Kidney tubule cell (primary cell): Measurements from ENCODE around the gene SMAD9.
A peak's percentile ranks its signal among the peaks of the same experiment; 100 is the strongest.

Source experiments
- DNase-seq: peaks from one replicate; pipeline ENCODE4 v3.0.0-alpha.2; 2018; ENCODE audit warnings: low spot score

SMAD9 gene

GRCh38 chr13:36919833-36920615, at the start of gene SMAD9:
Gene SMAD9 (minus strand): TSS chr13:36920238. CDS start chr13:36879689, 40,549 bp downstream.
- DNase-seq: peak; percentile 69

DNA sequence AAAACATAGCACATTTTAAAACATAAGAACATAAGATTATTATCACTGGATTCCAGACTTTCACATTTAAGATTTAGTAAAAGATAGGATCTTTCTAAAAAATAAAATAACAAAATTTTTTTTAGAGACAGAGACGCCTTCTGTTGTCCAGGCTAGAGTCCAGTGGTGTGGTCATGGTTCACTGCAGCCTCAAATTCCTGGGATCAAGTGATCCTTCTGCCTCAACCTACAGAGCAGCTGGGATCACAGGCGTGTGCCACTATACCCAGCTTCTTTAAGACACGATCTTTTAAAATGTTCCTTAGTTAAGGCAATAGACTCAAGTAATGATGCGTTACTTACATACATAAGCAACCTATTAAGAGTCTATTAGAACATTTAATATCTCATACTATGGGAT, 46.4 kb upstream of the SMAD9 start:
- peak; percentile 18 for DNase-seq

- DNase-seq: peak; percentile 87
Observed at GRCh38 chr13:36965767-36966166, 45.7 kb upstream of the SMAD9 start.

- DNase-seq: no peak
Observed at GRCh38 chr13:36959456-36960116, 39.5 kb upstream of the SMAD9 start.

DNA sequence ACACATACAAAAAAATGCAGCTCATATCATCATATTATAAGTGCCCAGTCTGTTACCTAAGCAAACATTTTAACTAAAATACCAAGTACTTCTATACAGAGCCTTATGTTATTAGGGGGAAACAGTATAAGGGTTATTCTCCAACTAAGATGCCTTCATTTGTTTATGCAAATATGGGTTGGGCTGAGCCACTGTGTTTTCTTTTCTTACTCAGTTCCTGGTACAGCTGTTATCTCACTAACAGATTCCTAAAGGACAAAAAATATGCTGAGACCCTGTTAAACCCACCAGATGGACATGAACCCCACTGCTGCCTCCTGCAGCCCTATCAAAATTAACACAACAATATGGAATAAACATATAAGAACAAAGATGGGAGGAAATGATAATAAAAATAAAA, 34.5 kb upstream of the SMAD9 start:
- no peak for DNase-seq

- no peak for DNase-seq
Observed at GRCh38 chr13:36950920-36951319, 30.9 kb upstream of the SMAD9 start.

DNA sequence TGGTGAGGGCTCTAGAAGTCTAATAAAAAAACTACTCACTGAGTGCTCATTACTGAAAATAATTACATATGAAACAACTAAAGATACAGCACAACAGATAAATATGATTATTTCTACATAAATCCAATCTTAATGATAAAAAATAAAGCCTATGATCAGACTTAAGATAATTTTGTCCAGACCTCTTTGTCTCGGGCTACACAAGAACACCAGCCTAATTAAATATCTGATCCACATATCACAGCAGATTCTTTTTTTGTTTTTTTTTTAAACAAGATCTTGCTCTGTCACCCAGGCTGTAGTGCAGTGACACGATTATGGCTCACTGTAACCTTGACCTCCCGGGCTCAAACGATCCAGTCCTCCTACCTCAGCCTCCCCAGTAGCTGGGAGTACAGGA, 30.3 kb upstream of the SMAD9 start:
- no peak for DNase-seq

- no peak for DNase-seq
Observed at GRCh38 chr13:36945078-36945477, 25.0 kb upstream of the SMAD9 start.

DNA sequence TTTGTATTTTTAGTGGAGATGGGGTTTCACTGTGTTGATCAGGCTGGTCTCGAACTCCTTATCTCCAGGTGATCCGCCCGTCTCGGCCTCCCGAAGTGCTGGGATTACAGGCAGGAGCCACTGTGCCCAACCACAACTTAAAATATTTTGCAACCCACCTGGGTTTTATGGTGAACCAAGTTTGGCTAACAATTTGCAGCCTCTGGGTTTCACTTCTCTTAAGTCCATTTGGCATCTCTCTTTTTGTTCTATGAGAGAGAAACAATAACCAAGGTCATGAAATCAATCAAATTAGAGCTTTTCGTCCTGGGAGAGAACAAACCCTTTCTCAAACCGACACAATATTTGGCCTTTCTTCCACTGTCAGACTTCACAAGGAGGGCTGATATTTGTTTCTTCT, 5.6 kb upstream of the SMAD9 start:
- DNase-seq: no peak

DNA sequence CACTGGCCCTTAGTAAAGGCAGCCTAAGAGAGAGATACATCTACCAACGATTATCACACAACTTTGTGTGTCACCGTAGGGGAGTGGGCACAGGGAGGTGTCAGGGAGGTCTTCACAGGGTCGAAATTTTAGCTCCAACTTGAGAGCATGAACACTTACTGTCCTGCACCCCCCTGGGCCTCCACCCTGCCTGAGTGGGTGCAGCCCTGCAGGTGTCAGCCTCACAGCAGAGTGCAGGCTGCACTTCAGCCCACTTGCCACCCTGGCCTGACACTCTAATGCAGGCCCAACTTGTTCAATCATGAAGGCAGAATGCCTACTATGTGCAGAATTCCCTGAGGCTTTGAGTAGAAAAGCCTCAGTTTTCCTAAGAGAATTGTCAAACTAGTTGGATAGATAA, 4.0 kb upstream of the SMAD9 start:
- DNase-seq: no peak

GRCh38 chr13:36921631-36922301, 1.7 kb upstream of the SMAD9 start:
- no peak for DNase-seq

DNA sequence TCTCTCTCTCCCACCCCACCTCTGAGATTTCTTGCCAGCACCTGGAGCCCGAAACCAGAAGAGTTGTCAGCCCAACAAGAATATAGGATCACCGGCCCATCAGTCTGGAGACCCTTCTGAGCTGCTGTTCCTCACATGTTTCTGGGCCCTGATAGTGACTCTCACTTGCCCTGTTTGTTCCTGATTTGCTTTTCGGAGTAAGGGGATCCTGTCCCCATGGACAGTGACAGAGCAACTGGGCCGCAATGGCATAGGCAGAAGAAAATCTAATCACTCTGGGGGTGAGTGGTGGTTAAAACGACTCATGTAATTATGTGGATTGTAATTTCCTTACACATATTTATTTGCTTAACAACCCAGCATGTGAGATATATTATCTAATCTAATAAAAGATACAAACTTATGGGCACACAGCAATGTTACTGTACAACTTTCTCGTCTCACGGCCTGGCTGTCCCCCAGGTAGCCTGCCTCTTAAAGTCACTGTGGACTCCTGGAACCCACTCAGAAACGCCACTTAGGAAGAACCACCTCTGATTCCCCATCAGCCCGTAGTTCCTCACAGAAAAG, 663 bp upstream of the SMAD9 start:
- DNase-seq: no peak

DNA sequence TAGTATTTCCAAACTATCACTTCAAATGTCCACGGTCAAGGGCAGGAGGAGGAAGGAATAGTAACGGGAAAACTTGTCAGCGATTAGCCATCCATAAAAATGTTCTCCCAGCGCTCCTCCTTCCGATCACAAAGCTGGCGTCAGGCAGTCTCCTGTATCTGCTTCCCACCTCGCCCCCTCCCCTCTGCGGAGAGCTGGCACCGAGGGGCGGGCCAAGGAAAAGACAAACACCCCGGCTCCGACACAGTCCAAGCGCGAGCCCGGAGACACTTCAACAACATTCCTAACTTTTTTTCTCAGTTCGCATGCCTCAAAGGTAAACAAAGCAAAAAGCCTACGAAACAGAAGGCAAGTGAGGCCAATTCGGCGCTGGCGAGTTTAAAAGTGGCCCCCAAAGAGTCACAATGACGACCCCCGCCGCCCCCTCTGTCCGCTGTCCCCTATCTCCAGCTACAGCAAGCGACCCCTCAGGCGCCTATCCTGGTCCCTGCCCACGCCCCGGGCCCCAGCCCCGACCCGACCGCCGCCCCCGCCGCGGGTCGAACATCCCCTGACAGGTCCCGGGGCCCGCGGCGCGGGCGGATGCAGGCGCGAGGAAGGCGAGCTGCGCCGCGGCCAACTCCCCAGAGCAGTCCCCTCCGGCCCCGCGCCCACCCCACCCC, 736 bp downstream of the SMAD9 start:
- peak; percentile 47 for DNase-seq

- DNase-seq: peak; percentile 71
Observed at GRCh38 chr13:36918246-36919131, 1.5 kb downstream of the SMAD9 start.

GRCh38 chr13:36917311-36917710, 2.7 kb downstream of the SMAD9 start:
- no peak for DNase-seq

DNA sequence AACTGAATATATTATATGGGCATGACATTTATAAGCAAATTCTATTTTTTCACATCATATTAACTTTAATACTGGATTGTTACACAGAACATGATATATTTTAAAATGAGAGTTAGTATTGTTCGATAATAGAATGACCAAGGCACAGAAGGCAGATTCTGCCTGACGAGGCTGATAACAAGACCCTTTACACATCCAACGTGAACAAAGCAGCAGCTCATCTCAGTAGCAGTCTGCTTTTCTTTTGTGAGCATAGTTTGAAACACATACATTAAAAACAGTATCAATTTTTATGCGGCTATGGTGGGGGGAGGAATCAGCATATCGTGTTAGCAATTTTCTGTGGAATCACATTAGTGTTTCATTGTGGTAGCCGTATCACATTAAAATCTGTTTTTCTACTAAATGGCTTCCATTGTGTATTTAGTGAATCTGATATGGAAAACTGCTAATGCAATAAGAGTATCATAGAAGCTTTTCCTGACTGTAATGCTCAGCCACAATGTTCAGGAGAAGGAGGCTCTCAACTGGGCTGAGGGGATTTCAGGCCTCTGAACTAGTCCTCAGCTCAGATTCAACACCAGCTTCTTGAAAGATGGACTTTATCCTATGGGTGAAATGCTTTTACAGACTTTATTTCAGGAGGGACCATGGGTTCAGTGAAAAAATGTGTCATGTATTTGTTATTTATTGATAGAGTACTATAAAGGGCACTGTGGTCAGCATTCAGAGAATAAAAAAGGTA, 4.0 kb downstream of the SMAD9 start:
- DNase-seq: no peak

- DNase-seq: no peak
Observed at GRCh38 chr13:36915106-36915505, 4.9 kb downstream of the SMAD9 start.

DNA sequence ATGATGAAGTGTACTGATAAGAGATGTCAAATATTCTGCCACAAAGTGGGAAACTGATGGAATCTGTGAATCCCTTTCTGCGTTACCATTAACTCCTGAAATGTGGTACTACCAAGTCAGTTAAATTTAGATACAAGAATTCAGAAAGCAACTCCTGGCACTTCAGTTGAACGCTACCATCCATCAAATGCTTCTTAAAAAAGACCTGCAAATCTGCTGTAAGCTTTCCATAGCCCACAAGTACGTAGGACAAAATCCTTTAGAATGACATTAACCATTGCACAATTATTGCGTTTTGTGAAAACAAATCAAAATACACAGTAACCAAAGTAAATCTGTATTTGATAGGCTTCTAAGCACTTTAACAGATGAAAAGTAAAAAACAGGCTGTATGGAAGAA, 5.4 kb downstream of the SMAD9 start:
- no peak for DNase-seq

- DNase-seq: no peak
Observed at GRCh38 chr13:36913463-36913862, 6.6 kb downstream of the SMAD9 start.

DNA sequence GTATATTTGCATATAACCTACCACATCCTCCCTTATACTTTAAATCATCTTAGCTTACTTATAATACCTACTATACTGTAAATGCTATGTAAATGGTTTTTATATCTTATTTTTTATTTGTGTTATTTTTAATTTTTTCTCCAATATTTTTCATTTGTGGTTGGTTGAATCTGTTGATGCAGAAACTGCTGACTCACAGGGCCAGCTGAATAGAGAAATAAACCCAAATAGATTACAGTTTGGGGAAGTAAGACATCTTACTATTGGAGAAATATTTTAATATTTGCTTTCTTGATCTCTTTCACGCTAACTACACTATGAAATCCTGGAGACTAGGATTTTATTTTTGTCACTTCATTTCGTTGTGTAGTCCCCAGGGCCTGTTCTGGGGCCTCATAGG, 7.1 kb downstream of the SMAD9 start:
- DNase-seq: no peak

- DNase-seq: no peak
Observed at GRCh38 chr13:36912369-36912768, 7.7 kb downstream of the SMAD9 start.
